SK-N-SH (cell line): ENCODE data around the gene FGD4. TPM values are rescaled to one million over a fixed set of nuclear protein-coding genes. Genes with fewer than 3 reads are reported as not detected.

Source experiments
- CTCF ChIA-PET: fragments of 300-600, 350-600 bp; formaldehyde crosslinking; extraction: SDS; loops from one replicate; lab custom pipeline; 2021; lab: Yijun Ruan, JAX
- POLR2A ChIA-PET: fragments of 350-600 bp; sonication (Branson Sonifier 250); formaldehyde crosslinking; extraction: SDS; loops from one replicate; lab custom pipeline; 2020; ENCODE audit warnings: antibody characterized with exemption, inconsistent platforms; lab: Yijun Ruan, JAX
- DNase-seq: peaks from one replicate; pipeline ENCODE4 v3.0.0; 2012
- H2AFZ ChIP-seq: fragments of 200-600 bp; sonication (generic); 2 replicates; pipeline ENCODE4 v1.8.1; 2016; ENCODE audit warnings: antibody characterized with exemption, mild to moderate bottlenecking, low read depth
- H3F3A ChIP-seq: fragments of 200-600 bp; sonication (generic); replicated peaks from 2 replicates; pipeline ENCODE3; 2016; ENCODE audit warnings: antibody characterized with exemption, mild to moderate bottlenecking; ENCODE audit not compliant: insufficient read depth
- H3K27ac ChIP-seq, 2 experiments: fragments of 200-500 bp in 1 of 2; fragments of 200-600 bp in 1 of 2; sonication (Bioruptor generic) in 1 of 2; sonication (generic), shearing (Covaris generic) in 1 of 2; 2 replicates each; pipeline versions ENCODE4 v1.5.1 to v1.6.1; 2014 to 2016; ENCODE audit warnings: low read depth in 2 of 2, inconsistent platforms in 1 of 2, low read length in 1 of 2, mild to moderate bottlenecking in 1 of 2, mixed read lengths in 1 of 2
- H3K27me3 ChIP-seq: fragments of 200-600 bp; sonication (generic), shearing (Covaris generic); 2 replicates; pipeline ENCODE4 v1.6.1; 2016; ENCODE audit warnings: mixed run types; ENCODE audit not compliant: insufficient read depth
- H3K36me3 ChIP-seq, 2 experiments: fragments of 200-500 bp in 1 of 2; fragments of 200-600 bp in 1 of 2; sonication (Bioruptor generic) in 1 of 2; sonication (generic) in 1 of 2; replicated peaks in 1 of 2; 2 replicates each; pipeline versions ENCODE3 to v1.5.1; 2014 to 2016; ENCODE audit warnings: low read length in 1 of 2, mild to moderate bottlenecking in 1 of 2; ENCODE audit not compliant: insufficient read depth in 2 of 2, control insufficient read depth in 1 of 2
- H3K4me1 ChIP-seq, 2 experiments: fragments of 200-500 bp in 1 of 2; fragments of 200-600 bp in 1 of 2; sonication (Bioruptor generic) in 1 of 2; sonication (generic), shearing (Covaris generic) in 1 of 2; 2 replicates each; pipeline versions ENCODE4 v1.5.1 to v1.6.1; 2014 to 2016; ENCODE audit warnings: low read depth in 1 of 2, low read length in 1 of 2, mixed run types in 1 of 2; ENCODE audit not compliant: insufficient read depth in 2 of 2, control insufficient read depth in 1 of 2
- H3K4me2 ChIP-seq: fragments of 200-600 bp; sonication (generic), shearing (Covaris generic); 2 replicates; pipeline ENCODE4 v1.6.1; 2017; ENCODE audit warnings: mixed run types
- H3K4me3 ChIP-seq, 2 experiments: fragments of 200-500 bp in 1 of 2; fragments of 200-600 bp in 1 of 2; sonication (Bioruptor generic) in 1 of 2; sonication (generic), shearing (Covaris generic) in 1 of 2; 2 replicates each; pipeline versions ENCODE4 v1.5.1 to v1.8.1; 2014 to 2016; ENCODE audit warnings: low read depth in 2 of 2, inconsistent platforms in 1 of 2, low read length in 1 of 2, mild to moderate bottlenecking in 1 of 2, mixed read lengths in 1 of 2, moderate library complexity in 1 of 2
- H3K79me2 ChIP-seq: fragments of 200-600 bp; sonication (generic); 2 replicates; pipeline ENCODE4 v1.8.1; 2017; ENCODE audit warnings: mild to moderate bottlenecking; ENCODE audit not compliant: insufficient read depth
- H3K9ac ChIP-seq: fragments of 200-600 bp; sonication (generic); 2 replicates; pipeline ENCODE4 v1.6.1; 2017; ENCODE audit warnings: mixed run types
- H3K9me2 ChIP-seq: fragments of 200-600 bp; sonication (generic); 2 replicates; pipeline ENCODE4 v1.6.1; 2017; ENCODE audit warnings: mixed run types
- H3K9me3 ChIP-seq: fragments of 200-600 bp; sonication (generic); 2 replicates; pipeline ENCODE4 v1.6.1; 2017; ENCODE audit warnings: mixed run types, mild to moderate bottlenecking, moderate library complexity
- H4K20me1 ChIP-seq: fragments of 200-600 bp; sonication (generic); 2 replicates; pipeline ENCODE4 v1.6.1; 2017; ENCODE audit warnings: mild to moderate bottlenecking, mixed run types; ENCODE audit not compliant: insufficient read depth
- ELF1 ChIP-seq: IDR thresholded peaks from 2 replicates; pipeline ENCODE4 v1.4.0; 2012
- FOXJ3 ChIP-seq: sonication (generic); formaldehyde crosslinking; IDR thresholded peaks from 2 replicates; pipeline ENCODE4 v1.5.1; 2020; ENCODE audit warnings: mild to moderate bottlenecking, missing genetic modification reagents
- GABPA ChIP-seq: IDR thresholded peaks from 2 replicates; pipeline ENCODE4 v1.4.0; 2012; ENCODE audit warnings: low read depth, mild to moderate bottlenecking
- GATA2 ChIP-seq: sonication (generic); formaldehyde crosslinking; IDR thresholded peaks from 2 replicates; pipeline ENCODE4 v1.5.0; 2020; ENCODE audit warnings: mild to moderate bottlenecking, missing genetic modification reagents
- MXI1 ChIP-seq: IDR thresholded peaks from 2 replicates; pipeline ENCODE4 v1.6.1; 2012; ENCODE audit warnings: mild to moderate bottlenecking, low read depth, low read length, improper control_type of control experiment
- NFIC ChIP-seq: IDR thresholded peaks from 2 replicates; pipeline ENCODE4 v1.4.0; 2012; ENCODE audit warnings: borderline replicate concordance
- NRF1 ChIP-seq: IDR thresholded peaks from 2 replicates; pipeline ENCODE4 v1.6.1; 2012; ENCODE audit warnings: low read depth, mild to moderate bottlenecking, low read length
- RCOR1 ChIP-seq: fragments of 150-350 bp; IDR thresholded peaks from 2 replicates; pipeline ENCODE4 v1.6.1; 2017; ENCODE audit warnings: antibody characterized with exemption, low read length
- SIN3A ChIP-seq: IDR thresholded peaks from 2 replicates; pipeline ENCODE4 v1.6.1; 2012; ENCODE audit warnings: low read depth, mild to moderate bottlenecking, low read length, moderate library complexity, borderline replicate concordance
- WGBS: methylation state at CpG from one replicate; pipeline ENCODE4 v1.1.6; 2017; ENCODE audit warnings: low lambda C conversion rate; 5-methylcytosine and 5-hydroxymethylcytosine counted together
- polyA plus RNA-seq, 3 experiments: library from polyadenylated mRNA; depleted of rRNA; stranded (reverse); fragments of >200 nt; gene quantifications; 2 replicates each; pipeline ENCODE4 v1.2.3, GENCODE V29; 2012
- TF ChIP-seq, protein P1 (sequence below): IDR thresholded peaks from 2 replicates; pipeline ENCODE4 v1.6.1; 2012; ENCODE audit warnings: mild to moderate bottlenecking, low read depth, low read length, moderate library complexity
- TF ChIP-seq, protein P2 (sequence below): fragments of 150-350 bp; IDR thresholded peaks from 2 replicates; pipeline ENCODE4 v1.6.1; 2017; ENCODE audit warnings: antibody characterized with exemption, low read length, low read depth, borderline replicate concordance

The FGD4 gene
- polyA plus RNA-seq, 1 of the 3 experiments (the other 2 are of a cell fraction): 0.26 TPM

DNA sequence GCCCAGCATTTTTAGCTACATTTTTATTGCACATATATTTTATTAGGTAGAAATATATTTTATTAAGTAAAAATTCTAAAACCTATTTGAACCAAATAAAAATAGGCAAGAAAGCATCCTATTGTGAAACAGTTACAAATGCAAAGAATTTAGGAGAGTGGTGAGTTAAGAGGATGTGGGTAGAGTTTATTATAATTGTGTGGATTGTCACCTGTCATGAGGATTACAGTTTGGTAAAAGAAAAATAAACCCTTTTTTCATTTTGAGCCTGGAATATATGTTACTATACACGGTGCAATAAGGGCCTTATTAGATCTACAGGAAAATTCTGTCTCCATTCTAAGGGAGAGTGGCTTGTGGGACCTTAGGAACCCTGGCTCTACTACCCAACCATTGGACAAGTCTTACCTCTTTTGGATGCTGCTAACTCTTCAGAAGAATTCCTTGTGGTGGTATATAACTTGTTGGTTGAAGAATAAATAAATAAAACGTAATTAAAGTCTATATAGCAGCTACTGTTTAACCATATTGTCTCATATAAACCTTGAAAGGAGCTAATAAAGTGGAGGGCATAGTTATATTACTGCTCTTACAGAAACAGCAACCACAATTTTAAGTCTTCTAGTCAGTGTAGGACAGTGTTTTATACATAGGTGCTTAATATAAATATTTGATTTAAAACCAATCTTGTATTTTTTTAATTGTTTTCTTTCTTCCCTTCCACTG lies 67.8 kb downstream of the FGD4 start:
- DNase-seq: no peak
- H3K9me2 ChIP-seq: no peaks in the 10 kb centered on the region
- no peaks in the 10 kb centered on the region for H4K20me1 ChIP-seq
- no peaks in the 10 kb centered on the region for H3K4me1 ChIP-seq
- H3K9ac ChIP-seq: no peak overlapping the region
- H3F3A ChIP-seq: no peaks in the 10 kb centered on the region
- TF ChIP-seq FOXJ3 (no peak), ELF1 (no peak), SIN3A (no peak), GATA2 (CRISPR knock-in tag) (no peak), MXI1 (no peak), NFIC (no peak), NRF1 (no peak), GABPA (no peak), RCOR1 (no peak)
- TF ChIP-seq, protein P1, sequence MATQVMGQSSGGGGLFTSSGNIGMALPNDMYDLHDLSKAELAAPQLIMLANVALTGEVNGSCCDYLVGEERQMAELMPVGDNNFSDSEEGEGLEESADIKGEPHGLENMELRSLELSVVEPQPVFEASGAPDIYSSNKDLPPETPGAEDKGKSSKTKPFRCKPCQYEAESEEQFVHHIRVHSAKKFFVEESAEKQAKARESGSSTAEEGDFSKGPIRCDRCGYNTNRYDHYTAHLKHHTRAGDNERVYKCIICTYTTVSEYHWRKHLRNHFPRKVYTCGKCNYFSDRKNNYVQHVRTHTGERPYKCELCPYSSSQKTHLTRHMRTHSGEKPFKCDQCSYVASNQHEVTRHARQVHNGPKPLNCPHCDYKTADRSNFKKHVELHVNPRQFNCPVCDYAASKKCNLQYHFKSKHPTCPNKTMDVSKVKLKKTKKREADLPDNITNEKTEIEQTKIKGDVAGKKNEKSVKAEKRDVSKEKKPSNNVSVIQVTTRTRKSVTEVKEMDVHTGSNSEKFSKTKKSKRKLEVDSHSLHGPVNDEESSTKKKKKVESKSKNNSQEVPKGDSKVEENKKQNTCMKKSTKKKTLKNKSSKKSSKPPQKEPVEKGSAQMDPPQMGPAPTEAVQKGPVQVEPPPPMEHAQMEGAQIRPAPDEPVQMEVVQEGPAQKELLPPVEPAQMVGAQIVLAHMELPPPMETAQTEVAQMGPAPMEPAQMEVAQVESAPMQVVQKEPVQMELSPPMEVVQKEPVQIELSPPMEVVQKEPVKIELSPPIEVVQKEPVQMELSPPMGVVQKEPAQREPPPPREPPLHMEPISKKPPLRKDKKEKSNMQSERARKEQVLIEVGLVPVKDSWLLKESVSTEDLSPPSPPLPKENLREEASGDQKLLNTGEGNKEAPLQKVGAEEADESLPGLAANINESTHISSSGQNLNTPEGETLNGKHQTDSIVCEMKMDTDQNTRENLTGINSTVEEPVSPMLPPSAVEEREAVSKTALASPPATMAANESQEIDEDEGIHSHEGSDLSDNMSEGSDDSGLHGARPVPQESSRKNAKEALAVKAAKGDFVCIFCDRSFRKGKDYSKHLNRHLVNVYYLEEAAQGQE: no peak
- TF ChIP-seq, protein P2, sequence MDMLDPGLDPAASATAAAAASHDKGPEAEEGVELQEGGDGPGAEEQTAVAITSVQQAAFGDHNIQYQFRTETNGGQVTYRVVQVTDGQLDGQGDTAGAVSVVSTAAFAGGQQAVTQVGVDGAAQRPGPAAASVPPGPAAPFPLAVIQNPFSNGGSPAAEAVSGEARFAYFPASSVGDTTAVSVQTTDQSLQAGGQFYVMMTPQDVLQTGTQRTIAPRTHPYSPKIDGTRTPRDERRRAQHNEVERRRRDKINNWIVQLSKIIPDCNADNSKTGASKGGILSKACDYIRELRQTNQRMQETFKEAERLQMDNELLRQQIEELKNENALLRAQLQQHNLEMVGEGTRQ: no peak
- CTCF ChIA-PET: interaction anchor here (1.3 to 3.5 kb wide), 2 partner anchors 10 to 205 kb away, joined by 3 to 12 read pairs; no protein-coding TSS in a partner anchor
- POLR2A ChIA-PET: no interaction called here
- no peak overlapping the region for H3K27ac ChIP-seq
- H3K4me2 ChIP-seq: no peak overlapping the region
- 71% methylated on average over 2 of the region's 2 CpGs for WGBS
- no peak overlapping the region for H3K4me3 ChIP-seq
- H3K36me3 ChIP-seq: no peaks in the 10 kb centered on the region
- no peak overlapping the region; the same call in 1 of the 2 replicates for H2AFZ ChIP-seq
- H3K9me3 ChIP-seq: no peaks in the 10 kb centered on the region
- H3K27me3 ChIP-seq: no peaks in the 10 kb centered on the region
- no peaks in the 10 kb centered on the region for H3K79me2 ChIP-seq
